Endometrium (tissue), 2 donors: ENCODE data around the gene EXOG.

ENCODE experiments used
- FAIRE-seq: peaks from 2 replicates; lab custom pipeline; 2012; peaks lifted over from hg19 to GRCh38; lab: Jason Lieb, UNC
- donor health status: control.
- donor health status: control.

EXOG gene

DNA sequence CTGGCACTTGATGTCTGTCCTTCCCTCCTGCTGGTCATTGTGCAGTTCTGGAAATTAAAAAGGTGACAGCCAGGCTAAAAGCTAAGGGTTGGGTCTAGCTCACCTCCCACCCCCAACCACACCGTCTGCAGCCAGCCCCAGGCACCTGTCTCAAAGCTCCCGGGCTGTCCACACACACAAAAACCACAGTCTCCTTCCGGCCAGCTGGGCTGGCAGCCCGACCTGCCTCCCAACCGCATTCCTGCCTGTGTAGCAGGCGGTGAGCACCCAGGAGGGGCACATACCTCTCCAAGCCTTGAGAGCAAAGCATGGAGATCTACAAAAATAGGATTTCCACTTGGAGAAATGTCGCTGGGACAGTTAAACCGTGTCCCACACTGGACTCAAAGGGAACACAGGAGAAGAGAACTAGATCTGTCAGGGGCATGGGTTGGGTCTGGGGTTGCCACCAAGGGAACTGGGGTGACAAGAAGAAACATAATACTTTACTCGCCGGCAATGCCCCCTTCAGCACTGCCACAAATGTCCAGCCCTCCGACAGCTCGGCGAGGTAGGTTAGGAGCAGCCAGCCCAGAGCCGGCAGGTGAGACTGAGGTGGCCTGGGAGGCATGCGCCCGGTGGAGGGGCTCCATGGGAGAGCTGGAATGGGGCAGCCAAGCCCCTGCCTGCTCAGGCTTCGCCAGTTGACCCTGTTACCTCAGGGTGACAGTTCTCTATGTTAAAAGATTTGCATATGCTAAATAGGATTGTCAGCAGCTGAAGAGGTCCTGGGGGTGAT is 52.2 kb downstream of the EXOG start:
- no peak for FAIRE-seq

DNA sequence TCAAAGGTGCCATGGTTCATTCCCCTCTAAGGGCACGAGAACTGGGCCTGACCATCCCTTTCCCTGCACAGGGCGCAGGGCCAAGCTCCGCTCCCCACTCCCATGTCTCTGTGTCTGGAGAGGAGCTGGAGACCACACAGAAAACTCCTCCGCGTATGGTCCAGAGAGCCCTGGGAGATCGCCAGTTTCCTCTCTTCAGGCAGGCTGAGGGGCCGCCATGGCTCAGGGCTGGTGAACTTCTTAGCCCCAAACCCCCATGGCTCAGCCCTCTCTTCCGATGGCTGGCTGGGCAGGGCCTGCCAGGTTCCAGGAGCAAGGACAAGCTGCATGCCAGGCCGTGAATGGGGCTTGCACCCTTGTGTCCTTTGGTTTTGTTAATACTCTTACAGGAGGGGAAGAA is 52.9 kb downstream of the EXOG start:
- no peak for FAIRE-seq

DNA sequence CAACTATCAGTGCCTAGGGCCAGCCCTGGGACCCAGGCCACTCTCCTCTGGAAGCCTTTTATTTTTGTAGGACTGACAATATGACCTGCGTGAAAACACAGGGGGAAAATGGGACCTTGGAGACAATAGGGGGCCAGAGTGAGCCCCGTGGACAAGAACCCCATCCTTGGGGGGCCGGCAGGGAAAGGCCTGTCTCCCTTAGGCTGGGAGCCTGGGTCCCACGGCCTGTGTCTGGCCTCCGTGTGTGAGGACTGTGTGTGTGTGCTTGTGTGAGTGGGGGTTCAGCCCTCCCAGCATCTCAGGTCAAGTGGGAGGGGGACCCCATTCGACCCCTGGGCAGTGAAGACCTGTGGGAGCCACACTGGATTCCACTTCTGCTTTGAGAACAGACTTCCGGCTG is 53.3 kb downstream of the EXOG start:
- no peak for FAIRE-seq

DNA sequence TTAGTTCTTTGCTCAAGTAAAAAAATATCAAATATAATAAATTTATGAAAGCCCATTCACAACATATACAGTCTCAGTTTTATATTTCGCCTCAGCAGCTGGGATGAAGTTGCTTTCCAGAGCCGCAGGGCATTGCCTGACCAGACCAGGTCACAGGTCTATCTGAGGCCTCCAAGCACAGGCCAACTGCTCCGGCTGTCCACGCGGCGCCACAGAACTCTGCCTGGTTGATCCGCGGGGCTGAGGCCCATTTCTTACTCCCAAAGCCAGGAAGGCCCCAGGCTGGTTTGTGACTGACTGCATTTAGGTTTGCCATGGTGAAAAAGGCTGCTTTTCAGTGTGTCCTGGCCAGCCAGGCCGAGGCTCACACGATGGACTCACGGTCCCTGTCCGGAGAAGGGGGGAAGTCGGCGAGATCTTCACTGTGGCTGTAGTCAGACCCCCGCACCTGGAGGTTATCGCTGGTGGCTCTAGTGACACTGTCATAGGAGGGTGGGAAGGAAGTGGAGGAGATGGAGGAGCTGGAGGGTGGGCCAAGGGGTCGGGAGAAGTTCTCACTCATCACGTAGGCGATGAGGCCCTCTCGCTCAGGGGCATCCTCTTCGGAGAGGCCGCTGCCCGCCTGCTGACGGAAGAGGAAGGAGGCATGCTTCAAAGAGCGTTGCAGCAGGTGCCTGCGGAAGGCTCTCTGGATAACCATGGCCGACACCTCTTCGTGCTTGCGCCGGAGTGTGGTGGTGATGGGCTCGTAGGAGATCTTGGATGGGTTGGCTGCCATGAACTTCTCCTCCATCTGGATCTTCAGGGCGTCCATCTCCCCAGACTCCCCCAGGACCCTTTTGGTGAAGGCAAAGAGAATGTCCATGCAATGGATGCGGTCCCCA is 54.1 kb downstream of the EXOG start:
- FAIRE-seq = no peak

DNA sequence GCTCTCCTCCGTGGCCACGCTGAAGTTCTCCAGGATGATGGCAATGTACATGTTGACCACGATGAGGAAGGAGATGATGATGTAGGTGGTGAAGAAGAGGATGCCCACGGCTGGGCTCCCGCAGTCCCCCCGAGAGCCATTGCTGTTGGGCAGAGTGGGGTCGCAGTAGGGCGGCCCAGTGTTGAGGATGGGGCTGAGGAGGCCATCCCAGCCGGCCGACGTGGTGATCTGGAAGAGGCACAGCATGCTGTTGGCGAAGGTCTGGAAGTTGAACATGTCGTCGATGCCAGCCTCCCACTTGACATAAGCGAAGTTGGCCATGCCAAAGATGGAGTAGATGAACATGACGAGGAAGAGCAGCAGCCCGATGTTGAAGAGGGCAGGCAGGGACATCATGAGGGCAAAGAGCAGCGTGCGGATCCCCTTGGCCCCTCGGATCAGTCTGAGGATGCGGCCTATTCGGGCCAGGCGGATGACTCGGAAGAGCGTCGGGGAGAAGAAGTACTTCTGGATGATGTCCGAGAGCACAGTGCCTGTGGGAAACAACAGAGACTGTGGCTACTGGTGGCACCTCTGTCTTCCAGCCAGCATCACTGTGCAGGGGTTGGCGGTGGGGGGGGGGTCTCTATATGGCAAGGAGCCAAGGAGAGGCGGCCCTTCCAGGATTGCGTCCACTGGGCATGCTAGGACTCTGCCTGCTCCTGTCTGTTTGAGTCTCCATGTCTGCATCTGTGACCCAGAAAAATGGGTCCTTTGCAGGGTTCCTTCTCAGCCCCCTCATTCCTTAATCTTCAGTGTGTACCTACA is 55.1 kb downstream of the EXOG start:
- no peak for FAIRE-seq

DNA sequence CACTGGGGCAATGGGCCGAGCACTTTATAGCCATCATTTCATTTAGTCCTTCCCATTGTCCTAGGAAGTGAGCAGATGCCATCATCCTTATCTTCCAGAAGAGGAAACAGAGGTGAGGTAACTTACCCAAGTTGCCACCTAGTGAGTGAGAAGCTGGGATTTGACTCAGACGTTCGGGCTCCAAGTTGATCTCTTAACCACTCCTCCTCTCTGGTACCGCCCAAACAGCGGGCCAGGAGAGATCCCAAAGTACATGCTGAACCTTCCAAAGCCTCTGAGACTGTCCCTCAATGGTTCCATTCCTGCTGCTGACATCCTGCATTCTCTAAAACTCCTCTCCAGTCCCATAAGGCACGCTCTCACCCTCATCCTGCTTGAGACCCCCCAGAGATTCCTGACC is 56.2 kb downstream of the EXOG start:
- no peak for FAIRE-seq

DNA sequence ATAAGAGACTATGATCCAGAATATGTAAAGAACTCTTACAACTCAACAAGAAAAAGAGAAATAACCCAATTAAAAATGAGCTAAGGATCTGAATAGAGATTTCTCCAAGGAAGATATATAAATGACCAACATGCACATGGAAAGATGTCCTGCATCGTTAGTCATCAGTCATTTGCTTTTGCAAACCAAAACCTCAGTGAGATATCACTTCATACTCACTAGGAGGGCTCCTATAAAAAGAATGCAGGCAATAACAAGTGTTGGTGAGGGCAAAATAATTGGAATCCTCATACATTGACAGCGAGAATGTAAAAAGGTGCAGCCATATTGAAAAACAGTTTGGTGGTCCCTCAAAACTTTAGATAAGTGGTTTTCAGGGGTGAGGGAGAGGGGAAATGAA is 56.9 kb downstream of the EXOG start:
- FAIRE-seq = no peak

DNA sequence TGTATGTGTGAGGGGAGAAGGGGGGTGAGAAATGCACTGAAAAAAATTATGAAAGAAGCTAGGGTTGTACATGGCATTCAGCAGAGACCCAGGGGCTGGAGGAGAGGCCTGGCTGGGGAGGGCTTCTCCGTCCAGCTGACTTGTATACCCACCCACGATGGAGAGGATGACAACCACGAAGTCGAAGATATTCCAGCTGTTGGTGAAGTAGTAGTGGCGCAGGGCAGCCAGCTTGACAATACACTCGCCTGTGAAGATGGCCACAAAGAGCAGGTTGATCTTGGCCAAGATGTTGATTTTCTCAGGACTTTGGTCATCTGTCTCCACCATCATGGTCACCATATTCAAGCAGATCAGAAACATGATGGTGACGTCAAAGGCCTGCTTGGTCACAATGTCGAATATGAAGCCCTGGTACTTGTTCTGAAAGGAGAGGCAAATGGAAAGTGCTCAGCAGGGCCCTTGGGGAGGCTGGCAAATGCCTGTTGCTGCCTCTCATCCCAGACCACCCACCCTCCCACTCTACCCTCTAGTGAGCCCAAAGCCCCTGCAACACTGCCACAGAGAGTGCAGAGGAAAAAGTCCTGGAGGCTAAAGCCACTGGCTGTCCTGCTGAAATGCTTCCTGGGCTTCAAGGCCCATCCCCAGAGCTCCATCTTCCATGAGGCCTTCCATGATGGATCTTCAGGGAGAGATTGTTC is 58.1 kb downstream of the EXOG start:
- no peak for FAIRE-seq

DNA sequence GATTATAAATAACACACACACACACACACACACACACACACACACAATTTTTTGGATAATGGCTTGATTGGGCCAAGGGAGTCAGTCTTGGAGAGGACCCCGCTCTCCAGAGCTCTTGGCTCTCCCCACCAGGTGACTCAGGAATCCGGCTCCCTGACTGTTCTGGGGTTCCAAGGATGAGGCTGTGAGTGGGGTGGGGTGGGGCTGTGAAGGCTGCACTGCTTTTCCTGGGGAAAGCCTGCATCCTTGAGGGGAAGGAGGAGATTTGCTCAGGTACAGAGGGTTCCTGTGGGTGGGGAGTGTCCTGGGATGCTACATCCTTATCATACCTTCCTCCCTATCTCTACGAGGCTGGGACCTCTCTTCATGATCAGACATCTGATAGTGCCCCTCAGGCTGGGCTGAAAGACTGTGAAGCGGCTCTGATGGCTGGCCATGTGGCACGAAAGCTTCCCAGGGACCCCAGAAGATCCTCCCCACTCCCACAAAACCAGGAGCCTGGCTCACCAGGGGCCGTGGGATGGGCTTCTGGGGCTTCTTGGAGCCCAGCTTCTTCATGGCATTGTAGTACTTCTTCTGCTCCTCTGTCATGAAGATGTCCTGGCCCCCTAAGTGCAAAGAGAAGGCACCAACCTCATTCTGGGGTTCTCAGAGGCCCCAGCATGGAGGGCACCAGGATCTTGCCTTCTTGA is 59.2 kb downstream of the EXOG start:
- no peak for FAIRE-seq

DNA sequence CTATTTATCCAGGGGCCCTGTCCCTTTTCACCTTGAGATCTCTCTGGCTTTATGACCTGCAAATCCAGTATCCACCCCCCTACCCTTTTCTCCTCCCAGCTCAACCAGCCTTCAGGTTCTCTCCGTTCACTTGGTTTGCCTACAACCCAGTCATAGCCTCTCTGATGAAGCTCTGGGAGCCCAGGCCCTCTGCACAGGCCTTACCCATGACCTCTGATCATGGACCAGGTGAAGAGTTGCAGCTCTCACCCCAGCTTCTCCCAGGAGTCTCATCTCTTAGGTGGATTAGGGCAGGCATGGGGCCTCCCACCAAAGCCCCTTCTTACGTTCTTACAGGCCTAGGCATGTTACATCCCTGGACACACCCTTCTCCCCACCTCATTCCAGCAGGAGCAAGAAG is 59.8 kb downstream of the EXOG start:
- FAIRE-seq = no peak

DNA sequence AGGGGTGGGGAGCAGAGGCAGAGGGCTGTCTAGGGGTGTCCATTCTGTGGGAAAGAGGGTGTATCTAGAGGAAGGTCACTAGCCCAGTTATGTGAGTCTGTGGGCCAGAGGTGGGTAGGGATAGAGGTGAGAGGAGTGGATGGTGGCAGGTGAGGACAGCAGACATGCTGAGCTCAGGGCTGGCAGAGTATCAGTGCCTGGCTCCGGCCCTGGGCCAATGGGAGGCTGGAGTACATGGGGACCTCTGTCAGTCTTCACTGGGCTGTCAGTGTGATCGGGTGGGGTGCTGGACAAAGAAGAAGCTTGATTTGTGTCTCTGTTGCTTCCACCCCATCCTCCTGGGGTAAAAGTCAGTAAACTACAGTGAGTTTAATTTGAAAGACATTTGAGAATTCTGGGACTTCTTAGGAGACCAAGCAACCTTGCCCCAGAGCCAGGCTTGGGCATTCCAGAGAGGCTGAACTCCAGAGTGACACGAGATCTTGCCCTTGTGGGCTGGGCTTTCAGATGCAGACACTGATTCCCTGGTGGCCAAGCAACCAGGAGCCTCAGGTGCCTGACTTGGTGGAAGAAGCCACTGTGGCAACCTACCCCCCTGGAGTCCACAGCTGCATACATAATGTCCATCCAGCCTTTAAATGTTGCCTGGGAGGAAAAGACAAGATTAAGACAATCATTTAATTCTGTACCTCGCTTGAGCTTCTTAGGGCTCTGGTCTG is 60.7 kb downstream of the EXOG start:
- no peak for FAIRE-seq

DNA sequence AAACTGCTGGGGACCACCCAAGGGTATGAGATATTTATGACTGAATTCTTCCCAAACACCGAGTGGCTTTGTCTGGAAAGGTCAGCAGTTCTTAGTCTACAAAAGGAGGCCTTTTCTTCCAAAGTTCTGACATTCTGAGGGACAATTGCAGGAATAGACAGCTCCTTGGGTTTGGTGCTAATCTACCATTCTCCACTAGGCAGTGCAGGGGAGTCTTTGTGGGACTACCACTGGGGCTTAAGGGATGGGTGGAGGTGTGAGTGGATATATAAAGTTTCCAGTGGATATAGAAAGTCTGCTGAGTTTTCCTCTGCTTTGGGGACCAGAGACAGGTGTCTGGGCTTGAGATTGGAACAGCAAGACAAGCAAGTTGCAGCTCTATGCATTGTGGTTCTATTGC is 62.7 kb downstream of the EXOG start:
- FAIRE-seq = no peak

DNA sequence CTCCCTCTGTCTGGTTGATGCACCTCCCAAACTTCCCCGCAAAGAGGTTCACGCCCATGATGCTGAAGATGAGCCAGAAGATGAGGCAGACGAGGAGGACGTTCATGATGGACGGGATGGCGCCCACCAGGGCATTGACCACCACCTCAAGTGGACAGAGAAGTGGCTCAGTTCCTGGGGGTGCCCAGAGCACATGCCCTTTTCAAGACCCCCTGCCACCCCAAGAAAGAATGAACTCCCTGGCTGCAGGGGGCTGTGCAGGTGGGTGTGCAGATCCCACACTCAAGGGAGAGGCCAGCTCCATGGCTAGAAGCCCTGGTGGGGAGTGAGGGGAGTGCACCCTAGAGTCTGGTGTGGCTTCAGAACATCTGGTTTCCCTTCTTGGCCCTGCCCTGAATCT is 64.1 kb downstream of the EXOG start:
- FAIRE-seq = no peak

DNA sequence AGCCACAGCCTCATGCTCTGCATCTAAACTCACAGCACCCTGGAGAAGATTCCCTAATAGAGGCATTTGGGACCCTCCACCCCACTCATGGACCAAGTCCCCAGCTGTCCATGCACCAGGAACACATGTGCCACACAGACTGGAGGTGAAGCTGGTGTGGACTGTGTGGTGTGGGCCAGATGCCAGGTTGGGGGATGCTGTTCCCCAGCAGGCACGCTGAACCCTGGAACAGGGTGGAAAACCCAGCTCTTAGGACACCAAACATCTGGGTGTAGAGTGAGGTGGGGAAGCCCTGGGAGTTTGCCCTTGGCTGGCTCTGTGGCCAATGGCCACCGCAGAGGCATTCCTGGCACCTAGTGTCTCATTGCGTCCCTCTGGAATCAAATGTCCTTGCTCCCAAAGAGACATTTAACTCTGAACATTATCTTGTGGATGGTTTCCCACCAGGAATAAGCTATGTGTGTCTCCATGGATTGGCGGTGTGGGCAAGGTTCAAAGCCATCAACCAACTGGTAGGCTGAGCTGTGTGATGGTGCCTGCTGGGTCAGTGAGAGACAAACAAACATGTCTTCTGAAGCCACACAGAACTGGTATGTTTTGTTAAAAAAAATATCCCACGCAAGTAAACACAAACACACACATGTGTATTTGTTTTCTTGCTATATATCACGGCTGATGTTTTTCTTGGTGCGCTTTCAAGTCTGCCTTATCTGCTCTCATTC is 65.0 kb downstream of the EXOG start:
- FAIRE-seq = no peak

DNA sequence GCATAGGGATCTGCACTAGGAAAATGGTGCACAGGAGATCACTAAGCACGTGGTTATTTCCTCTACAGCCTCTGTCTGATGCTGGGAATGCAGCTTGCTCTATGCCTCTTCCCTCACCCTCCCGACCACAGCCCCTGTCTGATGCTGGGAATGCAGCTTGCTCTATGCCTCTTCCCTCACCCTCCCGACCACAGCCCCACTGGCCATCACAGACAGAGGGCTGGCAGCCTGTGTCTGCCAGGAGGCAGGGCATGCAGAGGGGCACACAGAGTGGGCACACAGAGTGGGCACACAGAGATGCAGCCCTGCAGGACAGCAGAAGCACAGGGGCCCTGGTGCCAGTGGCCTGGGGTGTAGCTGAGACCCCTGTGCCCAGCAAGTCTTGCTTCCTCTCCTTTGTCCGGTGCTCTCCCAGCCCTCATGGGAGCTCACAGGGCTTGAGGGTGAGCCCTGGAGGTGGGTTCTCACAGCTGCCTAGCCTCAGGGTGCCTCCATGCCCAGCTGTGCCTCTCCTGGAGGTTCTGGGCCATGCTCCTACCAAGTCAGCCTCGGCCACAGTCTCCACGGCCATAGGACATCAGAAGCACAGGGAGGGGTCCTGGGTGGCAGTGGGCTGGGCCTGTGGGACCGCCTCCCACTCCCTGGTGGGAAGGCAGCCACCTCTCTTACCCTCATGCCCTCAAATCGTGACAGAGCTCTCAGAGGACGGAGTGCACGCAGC is 65.8 kb downstream of the EXOG start:
- FAIRE-seq = no peak

DNA sequence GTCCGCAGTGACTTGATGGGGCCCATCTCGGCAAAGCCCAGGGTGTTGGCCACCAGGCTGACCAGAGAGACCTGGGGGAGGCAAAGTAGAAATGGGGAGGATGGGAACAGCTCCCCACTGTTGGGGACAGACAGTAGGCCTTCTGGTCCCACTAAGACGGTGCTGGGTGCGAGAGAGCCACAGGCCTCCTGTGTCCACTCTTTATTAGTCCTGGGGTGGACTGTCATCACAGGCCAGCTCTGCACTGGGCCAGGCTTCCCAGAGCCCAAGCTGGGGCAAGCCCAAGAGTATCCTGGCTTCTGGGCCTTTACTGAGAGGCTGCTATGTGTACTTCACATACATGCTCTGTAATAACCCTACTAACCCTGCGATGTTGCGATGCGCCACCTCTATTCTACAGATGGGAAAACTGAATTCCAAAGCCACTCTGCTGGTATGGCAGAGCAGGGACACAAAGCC is 66.4 kb downstream of the EXOG start:
- no peak for FAIRE-seq

DNA sequence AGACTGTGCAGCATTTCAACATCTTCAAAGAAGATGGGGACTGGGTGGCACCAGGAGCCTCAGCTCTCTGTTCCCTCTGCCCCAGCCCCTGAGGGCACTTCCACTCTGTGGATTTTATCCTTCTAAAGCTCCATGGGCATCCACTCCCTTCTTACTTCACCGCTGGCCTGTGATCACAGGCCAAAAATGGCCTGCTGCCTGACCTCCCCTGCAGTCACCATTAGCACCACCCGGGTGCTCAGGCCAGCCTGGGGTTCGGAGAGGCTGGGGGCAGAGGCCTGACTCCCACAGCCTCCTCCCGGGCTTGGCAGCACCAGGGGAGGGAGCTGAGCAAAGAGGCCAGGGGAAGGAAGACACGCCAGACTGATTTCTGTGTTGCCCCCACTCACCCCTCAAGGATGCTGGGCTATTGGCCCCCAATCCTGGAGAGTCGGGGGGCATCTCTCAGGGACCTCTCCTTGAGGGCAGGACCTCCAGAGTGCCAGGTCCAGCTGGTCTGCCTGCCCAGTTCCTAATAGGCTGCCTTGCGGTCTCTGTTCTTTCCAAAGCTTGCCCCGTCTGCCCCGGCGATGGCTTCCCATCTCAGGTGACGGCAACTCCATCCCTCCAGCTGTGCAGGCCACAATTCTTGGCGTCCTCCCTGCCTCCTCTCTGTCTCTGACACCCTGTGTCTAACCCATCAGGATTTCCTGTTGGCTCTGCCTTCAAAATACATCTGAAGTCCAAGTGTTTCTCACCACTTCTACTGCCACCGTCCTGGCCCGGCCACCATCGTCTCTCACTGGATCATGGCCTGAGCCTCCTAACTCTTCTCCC is 67.1 kb downstream of the EXOG start:
- FAIRE-seq = no peak

DNA sequence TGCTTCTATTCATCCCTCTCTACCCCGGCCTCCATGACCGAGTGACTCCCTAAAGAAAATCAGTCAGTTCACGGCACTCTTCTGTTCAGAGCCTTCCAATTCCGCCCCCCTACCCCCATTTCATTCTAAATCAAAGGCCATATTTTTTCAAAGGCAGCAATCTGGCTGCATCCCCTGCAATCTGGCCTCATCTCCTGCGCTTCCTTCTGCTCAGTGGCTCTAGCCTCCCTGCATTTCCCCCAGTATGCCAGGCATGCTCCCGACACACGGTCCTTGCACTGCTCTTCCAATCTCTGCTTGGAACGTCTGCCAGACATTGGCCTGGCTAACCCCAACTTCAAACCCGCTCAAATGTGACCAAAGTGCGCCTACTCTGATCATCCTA is 67.7 kb downstream of the EXOG start:
- no peak for FAIRE-seq
